ENCODE data around the gene CACNA1G. TPM values are rescaled to one million over a fixed set of nuclear protein-coding genes. Genes with fewer than 3 reads are reported as not detected.
A peak's percentile ranks its signal among the peaks of the same experiment; 100 is the strongest.

CACNA1G gene
- total and polyA plus RNA-seq, 2 donors from 2014 or later, result 0.06 TPM; not detected in 1

- TF ChIP-seq CTCF (IDR thresholded peaks at IDR 0.05; ENCODE audit: borderline replicate concordance, extremely low read depth, insufficient read depth), result no peak
- Histone ChIP-seq H3K9ac (ENCODE audit: low read length in 3 of 3) (no peak overlapping the region), H3K4me1 (ENCODE audit: control insufficient read depth in 2 of 3, insufficient read depth in 2 of 3, low read depth in 1 of 3, low read length in 3 of 3) (no peaks in the 10 kb centered on the region), H3K36me3 (ENCODE audit: control insufficient read depth in 2 of 3, insufficient read depth in 3 of 3, low read length in 3 of 3) (no peaks in the 10 kb centered on the region), H3K27ac (ENCODE audit: low read depth in 2 of 2, low read length in 2 of 2) (no peak overlapping the region), H3K4me3 (ENCODE audit: low read length in 3 of 3) (no peak overlapping the region), H3K9me3 (ENCODE audit: control insufficient read depth in 2 of 3, insufficient read depth in 1 of 3, low read length in 3 of 3) (no peaks in the 10 kb centered on the region), H3K27me3 (ENCODE audit: control insufficient read depth, insufficient read depth, low read length) (no peaks in the 10 kb centered on the region)
- intact Hi-C loops (cut with DNase I), result no loop called here
- DNase-seq, result peak in 1 of 5 donors; percentile 47
- FAIRE-seq, result no peak
These were observed 42.8 kb downstream of the CACNA1G start for GRCh38 chr17:50603340-50603739.

- intact Hi-C loops (cut with DNase I), result no loop called here
These were observed 44.0 kb downstream of the CACNA1G start for GRCh38 chr17:50604513-50604912.

GRCh38 chr17:50605429-50605828 lies 44.9 kb downstream of the CACNA1G start:
- no peak overlapping the region for H3K9ac ChIP-seq (ENCODE audit: low read length in 3 of 3)
- H3K4me3 ChIP-seq (ENCODE audit: low read length in 3 of 3), result no peak overlapping the region
- H3K9me3 ChIP-seq (ENCODE audit: control insufficient read depth in 2 of 3, insufficient read depth in 1 of 3, low read length in 3 of 3), result no peaks in the 10 kb centered on the region
- TF ChIP-seq CTCF (IDR thresholded peaks at IDR 0.05; ENCODE audit: borderline replicate concordance, extremely low read depth, insufficient read depth), result no peak
- FAIRE-seq, result no peak
- H3K27me3 ChIP-seq (ENCODE audit: control insufficient read depth, insufficient read depth, low read length), result no peaks in the 10 kb centered on the region
- intact Hi-C loops (cut with DNase I), result no loop called here
- no peak for DNase-seq
- H3K4me1 ChIP-seq (ENCODE audit: control insufficient read depth in 2 of 3, insufficient read depth in 2 of 3, low read depth in 1 of 3, low read length in 3 of 3), result no peaks in the 10 kb centered on the region
- no peak overlapping the region for H3K27ac ChIP-seq (ENCODE audit: low read depth in 2 of 2, low read length in 2 of 2)
- no peaks in the 10 kb centered on the region for H3K36me3 ChIP-seq (ENCODE audit: control insufficient read depth in 2 of 3, insufficient read depth in 3 of 3, low read length in 3 of 3)

More at GRCh38 chr17:50604513-50604912, 44.0 kb downstream of the CACNA1G start:
- Histone ChIP-seq H3K4me1 (ENCODE audit: control insufficient read depth in 2 of 3, insufficient read depth in 2 of 3, low read depth in 1 of 3, low read length in 3 of 3) (no peaks in the 10 kb centered on the region), H3K27ac (ENCODE audit: low read depth in 2 of 2, low read length in 2 of 2) (no peak overlapping the region), H3K27me3 (ENCODE audit: control insufficient read depth, insufficient read depth, low read length) (no peaks in the 10 kb centered on the region), H3K9ac (ENCODE audit: low read length in 3 of 3) (no peak overlapping the region), H3K9me3 (ENCODE audit: control insufficient read depth in 2 of 3, insufficient read depth in 1 of 3, low read length in 3 of 3) (no peaks in the 10 kb centered on the region), H3K4me3 (ENCODE audit: low read length in 3 of 3) (no peak overlapping the region), H3K36me3 (ENCODE audit: control insufficient read depth in 2 of 3, insufficient read depth in 3 of 3, low read length in 3 of 3) (no peaks in the 10 kb centered on the region)
- no peak for TF ChIP-seq CTCF (IDR thresholded peaks at IDR 0.05; ENCODE audit: borderline replicate concordance, extremely low read depth, insufficient read depth)
- peak; percentile 81 to 96 (median 87) for DNase-seq
- FAIRE-seq, result no peak

All from kidney (tissue), 14 donors.